HG02678 (cell line): ENCODE measurements around the gene LPP.
"Not testable (repeated sequence)": the region's sequence is repeated elsewhere in the genome, so short reads cannot be mapped to it uniquely, and the experiment has no call there.

Experiments
- ATAC-seq: cut with Tn5 transposase; IDR thresholded peaks from one replicate; pipeline ENCODE4 v1.9.1; 2021; ENCODE audit warnings: mild to moderate bottlenecking, moderate library complexity; ENCODE audit not compliant: unreplicated experiment

The LPP gene

DNA sequence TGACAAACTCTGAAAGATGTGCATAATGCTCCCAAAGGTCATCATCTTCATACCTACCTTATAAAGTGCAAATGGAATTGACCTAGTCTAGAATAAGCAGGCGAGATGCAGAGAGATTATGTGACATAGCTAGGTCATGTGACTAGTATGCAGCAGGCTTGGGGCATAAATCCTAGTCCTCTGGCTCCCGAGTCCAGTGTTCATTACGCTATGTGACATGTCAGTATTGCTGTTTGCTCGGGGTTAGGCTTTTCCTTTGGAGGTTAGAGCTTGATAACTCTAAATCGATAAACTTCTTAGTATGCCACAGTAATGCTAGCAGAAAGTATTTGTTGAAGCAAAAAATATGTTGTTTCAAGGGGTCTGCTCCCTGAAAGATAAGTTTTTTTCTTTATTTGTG lies 536.1 kb downstream of the LPP start:
- ATAC-seq, result no peak

DNA sequence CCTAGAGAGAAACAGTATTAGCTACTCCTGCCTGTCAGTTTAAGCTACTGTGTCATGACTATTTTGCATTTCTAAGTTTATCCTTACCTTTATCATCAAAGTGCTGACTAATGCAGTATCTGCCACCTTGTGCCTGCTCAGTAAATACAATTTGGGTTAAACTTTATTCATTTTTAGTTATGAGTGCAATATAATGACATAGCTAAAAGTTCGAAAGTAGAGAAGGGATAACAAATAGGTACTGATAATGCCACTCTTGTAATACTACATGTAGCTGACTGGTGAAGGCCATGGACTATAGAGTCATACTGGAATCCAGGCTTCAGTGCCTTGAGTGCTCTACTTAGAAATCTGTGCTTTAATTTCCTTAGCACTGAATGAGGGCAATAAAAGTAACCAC lies 537.0 kb downstream of the LPP start:
- ATAC-seq, result no peak

DNA sequence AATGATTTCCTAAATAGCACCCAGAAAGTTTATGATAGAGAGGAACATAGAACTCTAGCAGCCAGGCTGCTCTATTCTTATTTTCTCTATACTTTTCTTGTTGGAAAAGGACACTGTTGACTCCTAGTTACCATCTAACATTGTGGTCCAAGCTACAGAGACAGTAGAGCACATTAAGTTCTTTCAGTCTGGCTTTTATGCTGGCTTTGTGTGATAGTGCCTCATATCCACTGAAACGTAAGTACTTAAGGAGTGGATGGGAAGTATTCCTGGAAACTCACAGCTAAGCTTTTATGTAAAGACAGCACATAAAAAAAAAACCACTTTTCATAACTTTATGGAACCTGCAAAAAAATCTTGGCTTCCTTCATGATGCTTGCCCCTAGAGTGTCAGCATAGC lies 537.7 kb downstream of the LPP start:
- ATAC-seq, result no peak

DNA sequence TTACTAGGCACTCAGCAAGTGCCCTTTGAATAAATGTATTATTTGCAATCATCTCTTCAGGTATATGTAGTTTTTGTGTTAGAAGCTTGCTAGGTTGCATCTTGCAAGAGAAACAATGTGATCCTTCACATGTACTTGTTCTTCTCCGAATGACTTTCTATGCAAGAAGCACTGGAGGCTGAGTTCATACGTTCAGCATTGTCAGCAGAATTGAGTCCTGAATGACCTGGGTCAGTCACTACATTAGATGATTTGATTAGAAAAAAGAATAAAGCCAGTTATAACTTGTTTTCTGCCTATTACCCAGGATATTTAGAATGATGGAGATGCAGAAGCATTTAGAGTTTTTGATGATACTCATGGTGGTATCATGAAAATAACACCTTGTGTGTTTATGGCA lies 538.7 kb downstream of the LPP start:
- no peak for ATAC-seq

DNA sequence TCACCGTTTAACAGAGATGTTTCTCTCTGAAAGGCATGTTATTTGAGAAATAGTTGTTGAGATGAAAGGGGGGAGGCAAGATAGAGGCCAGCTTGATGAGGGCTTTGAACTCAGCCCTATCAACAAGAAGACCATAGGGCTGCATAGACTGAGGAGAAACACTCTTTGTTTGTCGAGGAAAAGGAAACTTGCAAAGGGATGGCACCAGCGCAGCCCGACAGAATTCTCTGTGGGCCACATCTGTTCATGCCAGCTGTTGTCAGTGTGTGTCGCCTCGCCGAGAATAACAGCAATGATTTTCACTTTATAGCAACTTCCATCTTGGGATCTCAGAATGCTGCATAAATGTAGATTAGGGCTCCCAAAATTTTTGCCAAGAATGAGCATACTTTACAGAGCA lies 539.5 kb downstream of the LPP start:
- no peak for ATAC-seq

DNA sequence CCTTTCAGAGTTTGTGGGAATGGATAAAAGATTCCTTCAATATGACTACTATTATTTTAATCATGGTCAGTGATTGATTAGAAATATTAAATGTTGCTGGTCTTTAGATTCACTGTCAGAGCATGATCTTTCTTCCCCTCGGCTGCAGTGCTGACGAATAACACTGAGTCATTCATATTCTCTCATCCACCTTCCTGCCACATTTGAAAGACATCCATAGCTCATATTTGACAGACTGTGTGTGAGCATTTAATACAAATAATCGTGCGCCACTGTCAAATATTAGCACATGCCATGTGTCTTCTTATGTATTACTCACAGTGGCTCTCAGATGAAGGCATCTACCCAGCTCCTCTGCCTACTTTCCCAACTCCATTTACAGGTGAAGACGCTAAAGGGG lies 541.3 kb downstream of the LPP start:
- ATAC-seq, result no peak

DNA sequence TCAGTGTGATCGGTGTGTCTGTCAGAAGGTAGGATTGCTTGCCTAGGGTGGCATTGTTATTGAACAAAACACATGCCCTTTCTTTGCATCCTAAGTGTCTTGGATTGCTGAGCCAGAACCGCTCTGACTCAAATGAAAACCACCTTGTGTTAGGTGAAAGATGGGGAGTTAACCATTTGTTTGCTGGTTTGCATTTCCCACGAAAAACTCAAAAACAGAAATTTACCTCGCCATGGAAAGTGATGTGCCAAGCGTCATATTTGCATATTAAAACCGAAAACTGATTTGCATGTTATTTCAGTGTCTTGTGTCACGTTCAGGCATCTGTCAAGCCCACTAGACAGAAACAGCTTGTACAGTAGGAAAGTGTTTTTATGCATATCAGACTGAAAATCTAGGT lies 543.2 kb downstream of the LPP start:
- ATAC-seq, result peak; percentile 80

DNA sequence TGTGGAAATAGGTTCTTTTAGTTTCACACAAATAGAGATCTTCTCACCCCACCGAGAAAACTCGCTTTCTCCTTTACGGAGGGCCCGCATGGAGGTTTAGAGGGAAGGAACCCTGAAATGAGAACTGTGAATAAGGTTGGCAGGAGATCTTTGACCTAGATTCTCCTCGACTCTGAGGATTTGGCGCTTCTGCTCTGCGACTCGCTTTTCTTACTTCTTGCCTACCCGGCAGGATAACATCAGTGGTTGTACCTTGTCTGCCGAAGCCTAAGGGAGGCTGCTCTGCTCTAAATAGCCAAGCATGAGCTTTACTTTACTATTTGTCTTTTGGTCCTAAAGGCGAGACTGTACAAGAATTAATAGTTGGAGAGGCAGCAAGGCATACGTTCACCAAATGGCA lies 544.5 kb downstream of the LPP start:
- ATAC-seq, result no peak

DNA sequence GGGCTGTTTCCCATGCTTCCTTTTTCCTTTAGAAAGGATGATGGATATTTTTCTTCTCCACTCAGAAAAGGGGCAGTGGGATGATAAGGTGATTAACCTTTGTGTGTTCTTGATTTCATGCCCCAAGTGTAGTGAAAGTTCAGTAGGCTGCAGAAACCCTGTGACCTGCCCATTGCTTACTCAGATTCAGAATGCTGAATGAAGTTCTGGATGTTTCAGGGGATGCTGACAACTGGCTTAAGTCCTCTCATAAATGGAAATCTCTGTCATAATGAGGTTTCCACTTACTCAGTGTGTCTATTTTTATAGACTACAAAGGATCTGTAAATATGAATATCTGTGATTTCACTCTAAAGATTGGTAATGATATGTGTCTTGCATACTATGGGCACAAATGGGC lies 546.5 kb downstream of the LPP start:
- ATAC-seq, result no peak

DNA sequence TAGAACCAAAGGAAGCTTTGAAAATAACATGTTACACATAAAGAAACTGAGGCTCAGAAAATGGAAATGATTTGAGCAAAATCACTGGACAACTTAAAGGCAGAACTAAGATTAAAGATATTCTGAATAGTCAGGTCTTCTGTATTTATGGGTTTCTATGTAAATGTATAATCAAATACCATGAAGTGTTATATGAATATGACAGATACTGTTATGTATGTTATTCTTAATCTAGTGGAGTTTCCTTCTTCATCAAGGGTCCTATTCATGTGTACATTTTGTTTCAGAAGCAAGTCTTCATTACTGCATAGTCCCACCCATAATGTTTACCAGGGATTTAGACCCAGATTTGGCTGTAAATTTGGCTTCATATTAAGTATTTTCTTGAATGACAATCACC lies 547.0 kb downstream of the LPP start:
- ATAC-seq, result no peak

DNA sequence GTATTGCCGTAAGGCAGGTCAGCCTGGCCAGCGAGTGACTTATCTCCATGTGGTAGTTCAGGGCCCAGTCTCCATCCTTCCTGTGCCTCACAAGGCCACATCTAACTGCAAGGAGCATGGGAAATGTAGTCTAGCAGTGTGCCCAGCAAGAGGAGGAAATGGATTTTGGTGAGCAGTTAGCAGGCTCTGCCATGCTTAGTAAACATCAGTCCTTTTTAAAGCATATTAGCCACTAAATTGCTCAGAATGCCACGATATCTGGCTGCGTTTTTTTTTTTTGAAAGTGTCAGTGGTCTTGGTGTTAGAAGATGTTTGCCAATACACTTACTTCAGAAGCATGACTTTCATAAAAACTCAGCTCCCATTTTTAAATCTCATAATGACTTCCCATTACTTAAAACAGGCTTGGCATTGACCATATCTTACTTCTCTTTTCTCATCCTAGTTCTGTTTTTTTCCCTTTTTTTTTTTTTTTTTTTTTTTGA lies 547.6 kb downstream of the LPP start:
- no peak for ATAC-seq

DNA sequence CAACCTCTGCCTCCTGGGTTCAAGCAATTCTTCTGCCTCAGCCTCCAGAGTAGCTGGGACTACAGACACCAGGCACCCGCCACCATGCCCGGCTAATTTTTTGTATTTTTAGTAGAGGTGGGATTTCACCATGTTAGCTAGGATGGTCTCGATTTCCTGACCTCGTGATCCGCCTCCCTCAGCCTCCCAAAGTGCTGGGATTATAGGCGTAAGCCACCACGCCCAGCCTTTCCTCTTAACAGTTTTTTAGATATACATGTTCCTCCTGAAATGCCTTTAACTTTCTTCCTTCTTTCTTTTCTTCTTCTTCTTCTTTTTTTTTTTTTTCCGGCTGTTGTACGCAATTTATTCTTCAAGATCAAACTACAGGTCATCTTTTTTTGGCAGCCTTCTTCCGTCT lies 548.1 kb downstream of the LPP start:
- not testable (repeated sequence) for ATAC-seq

DNA sequence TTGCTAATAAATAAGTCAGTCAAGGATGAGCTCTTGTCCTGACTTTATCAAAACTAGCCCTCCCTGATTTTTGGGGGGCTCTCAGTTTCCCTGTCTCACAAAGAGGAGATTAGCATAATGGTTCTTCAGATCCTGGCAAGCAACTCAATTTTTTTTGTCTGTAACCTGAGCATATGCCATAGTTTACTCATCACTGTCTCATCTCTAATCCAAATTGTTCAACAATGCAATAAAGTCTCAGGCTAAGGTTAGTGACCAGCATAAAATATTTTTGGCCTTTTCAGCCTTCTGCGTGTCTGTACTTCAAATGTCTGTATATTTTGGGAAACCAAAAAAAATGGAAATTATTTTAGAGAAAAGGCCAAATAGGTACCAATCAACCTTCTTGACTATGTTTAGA lies 552.2 kb downstream of the LPP start:
- no peak for ATAC-seq

DNA sequence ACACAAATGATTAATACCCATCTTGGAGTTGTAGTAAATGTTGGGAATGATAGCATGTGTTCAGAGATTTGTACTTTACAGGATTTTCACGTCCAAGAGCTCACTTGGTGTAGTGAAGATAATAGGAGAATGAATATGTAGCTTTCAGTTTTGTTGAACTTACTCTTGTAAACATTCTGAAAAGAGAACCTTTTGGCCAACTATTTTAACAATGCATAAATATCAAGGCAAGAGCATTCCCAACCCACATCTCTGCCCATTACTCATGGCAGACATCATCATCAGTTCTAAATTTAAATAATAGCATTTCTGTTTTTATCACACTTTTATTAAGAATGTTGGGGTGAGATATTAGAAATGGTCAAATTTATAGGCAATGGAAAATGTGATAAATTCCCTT lies 552.6 kb downstream of the LPP start:
- no peak for ATAC-seq

DNA sequence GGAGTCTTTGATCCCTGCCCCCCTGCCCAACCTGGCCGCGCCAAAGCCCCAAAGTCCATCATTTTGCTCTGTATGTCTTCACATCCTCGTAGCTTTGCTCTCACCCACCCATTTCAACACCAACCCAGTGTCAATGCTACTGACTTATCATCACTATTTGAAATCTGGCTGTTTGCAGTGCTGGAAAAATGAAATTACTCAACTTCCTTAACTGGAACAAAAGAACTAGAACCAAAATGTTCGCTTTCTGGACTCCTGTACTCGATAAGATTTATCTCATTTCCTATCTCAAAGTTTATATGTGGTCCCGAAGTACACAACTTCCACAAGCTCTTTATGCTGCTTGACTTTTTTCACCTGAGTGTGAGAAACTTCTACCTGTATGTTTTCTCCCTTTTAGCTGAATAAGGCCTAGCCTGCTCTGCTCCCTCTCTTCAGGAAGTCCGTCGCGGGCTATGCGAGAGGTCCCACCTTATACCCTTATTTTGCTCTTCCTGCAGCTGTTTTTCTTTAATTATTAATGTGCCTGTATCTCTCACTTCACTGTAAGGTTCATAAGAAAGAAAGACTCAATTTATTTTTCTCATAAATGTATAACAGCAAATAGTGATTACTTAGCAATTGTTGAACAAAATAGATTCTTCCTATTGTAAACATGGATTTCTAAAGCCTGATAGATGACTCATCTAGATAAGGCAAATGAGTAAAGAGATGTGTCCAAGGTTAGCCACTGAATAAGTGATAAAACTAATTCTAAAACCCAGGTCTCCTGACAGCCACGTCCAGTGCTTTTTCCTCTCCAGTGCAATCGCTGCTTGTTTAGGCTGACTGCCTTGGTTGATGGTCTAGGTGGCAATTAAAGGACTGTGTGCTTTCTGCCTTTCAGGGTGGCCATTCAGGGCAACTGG lies 553.7 kb downstream of the LPP start:
- no peak for ATAC-seq

DNA sequence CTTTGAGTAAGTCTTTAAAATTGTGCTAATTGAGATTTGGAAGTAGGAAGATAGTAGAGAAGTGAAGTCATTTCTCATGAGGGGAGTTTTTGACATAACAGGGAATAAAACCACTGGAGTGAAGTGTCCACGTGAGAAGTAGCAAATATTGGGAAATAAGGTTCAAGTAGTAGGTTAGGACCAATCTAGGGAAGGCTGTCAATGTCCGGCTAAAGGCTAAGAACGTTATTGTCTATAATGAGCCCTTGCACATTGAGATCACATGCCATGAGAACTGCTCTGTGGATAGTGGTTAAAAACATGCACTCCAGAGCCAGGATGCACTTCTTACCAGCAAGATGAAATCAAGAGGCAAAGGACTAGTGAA lies 557.9 kb downstream of the LPP start:
- ATAC-seq, result no peak

DNA sequence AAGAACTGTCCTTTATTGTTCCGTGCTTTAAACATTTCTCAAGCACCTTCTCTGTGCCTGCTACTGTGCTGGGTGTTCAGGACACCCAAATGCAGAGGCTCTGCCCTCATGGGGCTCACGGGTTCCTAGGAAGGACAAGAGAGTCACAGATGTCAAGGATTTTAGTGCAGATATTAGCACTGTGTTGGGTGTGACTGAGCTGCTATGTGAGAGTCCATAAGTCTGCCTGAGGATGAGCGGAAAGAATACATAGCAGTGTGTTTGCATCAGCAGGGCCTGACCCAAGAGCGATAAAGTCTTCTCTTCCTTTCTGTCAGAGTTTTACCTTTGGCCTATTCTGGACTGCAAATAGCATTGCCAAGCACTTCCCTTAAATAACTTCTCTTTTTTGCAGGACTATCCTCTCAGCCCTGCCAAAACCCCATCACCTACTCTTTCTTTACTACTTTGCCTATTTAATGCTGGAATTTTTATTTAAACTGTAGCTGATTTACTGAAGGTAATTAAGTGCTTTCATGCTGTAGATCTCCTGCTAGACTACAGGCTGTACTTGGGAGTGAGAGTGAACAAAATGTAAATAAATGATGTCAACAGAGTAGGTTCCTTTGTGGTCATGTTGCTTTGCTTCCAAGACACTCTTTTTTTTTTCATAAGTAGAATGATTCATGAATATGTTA lies 558.4 kb downstream of the LPP start:
- no peak for ATAC-seq

DNA sequence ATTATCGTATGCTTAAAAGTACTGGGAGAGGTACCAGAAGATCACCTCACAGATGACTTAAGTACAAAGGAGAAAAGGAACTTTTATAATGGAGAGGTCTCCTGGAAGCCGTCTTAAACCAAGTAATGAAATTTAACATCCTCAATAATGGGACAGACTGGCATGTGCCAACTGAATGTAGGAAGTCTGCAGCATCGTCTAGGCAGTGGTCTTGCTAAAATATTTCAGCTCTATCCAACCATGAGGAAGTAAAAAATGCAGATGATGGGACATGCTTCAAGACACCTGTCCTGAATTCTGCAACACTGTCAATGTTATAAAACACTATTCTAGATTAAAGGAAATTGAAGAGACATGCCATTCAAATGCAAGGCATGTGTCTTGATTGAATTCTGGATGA lies 559.0 kb downstream of the LPP start:
- no peak for ATAC-seq

DNA sequence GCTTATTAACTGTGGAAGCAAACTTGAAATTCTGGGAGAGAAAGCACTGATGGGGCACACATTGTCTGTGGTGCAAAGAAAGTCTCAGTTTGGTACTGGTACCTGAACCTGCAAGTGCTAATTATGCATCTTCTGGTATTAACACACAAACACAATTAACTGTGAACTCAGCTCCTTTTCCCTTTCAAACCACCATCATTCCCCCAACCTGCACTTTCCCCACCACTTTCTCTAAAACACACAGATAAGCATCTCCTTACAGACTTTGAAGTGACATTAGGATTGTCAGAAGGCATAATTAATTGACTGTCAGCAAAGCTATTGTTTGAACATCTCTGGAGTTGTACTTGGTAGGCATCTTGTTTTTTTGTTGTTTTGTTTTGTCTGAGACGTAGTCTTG lies 565.6 kb downstream of the LPP start:
- ATAC-seq, result no peak

DNA sequence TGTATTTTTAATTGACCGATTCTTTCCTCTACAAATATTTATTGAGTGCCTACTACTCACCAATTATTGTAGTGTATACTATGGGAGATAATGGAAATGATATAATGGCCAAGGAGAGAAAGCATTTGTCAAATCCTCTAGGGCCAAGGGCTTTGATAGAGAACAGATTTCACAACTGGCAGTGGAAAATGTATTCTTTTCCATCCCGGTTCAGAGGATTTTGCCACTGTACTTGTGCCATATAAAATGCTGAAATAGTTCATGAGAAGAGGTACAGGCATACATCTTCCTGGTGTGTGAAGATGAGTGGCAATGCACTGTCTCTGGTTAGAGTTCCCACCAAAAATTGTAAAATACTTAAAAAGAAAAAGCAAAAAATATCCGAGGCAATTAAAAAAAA lies 566.3 kb downstream of the LPP start:
- ATAC-seq, result no peak

DNA sequence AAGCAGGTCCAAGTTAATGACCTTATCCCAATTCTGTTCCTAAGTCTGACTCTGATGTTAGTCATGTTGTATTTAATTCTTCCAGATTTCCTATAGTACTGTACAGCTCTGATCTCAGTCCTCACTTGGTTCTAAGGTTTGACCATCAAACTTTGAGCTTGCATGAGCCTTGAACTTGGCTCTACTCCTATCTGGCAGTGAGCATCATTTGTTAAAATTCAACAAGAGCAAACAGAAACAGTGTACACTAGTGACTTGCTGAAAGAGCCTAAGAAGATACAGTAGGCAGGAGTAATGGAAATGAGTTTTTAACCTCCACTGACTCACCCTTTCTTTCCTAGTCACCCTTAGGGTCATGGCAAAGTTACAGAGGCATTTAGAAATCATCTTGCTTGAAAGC lies 566.7 kb downstream of the LPP start:
- no peak for ATAC-seq

DNA sequence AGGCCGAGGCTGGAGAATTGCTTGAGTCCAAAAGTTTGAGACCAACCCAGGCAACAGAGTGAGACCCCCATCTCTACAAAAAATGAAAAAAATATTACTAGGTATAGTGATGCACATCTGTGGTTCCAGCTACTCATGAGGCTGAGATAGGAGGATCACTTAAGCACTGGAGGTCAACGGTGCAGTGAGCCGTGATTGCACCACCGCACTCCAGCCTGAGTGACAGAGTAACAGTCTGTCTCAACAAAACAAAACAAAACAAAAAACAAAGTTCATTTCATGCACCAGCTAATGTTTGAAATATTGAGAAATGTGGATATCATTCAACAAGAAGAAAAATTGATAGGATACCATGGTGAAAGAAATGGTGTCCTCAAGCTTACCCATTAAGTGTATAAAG lies 567.4 kb downstream of the LPP start:
- no peak for ATAC-seq
